AG09309 (cell line): ENCODE measurements around the gene RTF1.
"Not testable (repeated sequence)": the region's sequence is repeated elsewhere in the genome, so short reads cannot be mapped to it uniquely, and the experiment has no call there.

Experiments used
- DNase-seq: peaks from one replicate; pipeline ENCODE4 v3.0.0-alpha.2; 2010; ENCODE audit warnings: low read depth
- H3K4me3 ChIP-seq: 2 replicates; pipeline ENCODE4 v1.5.1; 2011; ENCODE audit warnings: mild to moderate bottlenecking, low read depth, low read length, moderate library complexity; ENCODE audit not compliant: control insufficient read depth
- TF ChIP-seq, protein P1 (sequence below): IDR thresholded peaks from 2 replicates; pipeline ENCODE4 v1.5.1; 2011; ENCODE audit warnings: mild to moderate bottlenecking, low read depth, low read length, inconsistent platforms; ENCODE audit not compliant: insufficient read depth, control insufficient read depth; ENCODE audit errors: missing control alignments

RTF1 gene

DNA sequence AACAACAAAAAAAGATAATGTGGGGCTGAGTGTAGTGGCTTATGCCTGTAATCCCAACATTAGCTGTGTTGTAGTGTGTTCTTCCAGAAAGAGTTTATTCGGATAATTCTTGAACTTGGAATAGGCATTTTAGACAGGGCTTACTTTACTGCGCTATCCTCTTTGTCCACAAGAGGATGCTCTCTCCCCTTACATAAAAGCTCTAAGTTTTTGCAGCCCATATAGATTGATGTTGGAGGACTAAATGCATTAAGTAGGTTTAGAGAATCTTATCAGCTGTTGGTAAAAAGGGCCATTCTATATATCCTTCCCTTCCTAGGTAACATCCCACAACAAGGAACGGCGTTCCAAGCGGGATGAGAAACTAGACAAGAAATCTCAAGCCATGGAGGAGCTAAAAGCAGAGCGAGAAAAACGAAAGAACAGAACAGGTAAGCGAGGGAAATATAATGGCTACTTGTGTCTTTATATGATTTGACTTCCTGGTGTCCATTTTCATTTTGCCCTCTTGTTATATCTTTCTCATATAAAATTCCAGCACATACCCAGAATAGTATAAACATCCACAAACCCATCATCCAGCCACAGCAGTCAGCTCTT lies 49.0 kb downstream of the RTF1 start:
- DNase-seq = peak; percentile 13
- no peak overlapping the region for H3K4me3 ChIP-seq
- TF ChIP-seq, protein P1, sequence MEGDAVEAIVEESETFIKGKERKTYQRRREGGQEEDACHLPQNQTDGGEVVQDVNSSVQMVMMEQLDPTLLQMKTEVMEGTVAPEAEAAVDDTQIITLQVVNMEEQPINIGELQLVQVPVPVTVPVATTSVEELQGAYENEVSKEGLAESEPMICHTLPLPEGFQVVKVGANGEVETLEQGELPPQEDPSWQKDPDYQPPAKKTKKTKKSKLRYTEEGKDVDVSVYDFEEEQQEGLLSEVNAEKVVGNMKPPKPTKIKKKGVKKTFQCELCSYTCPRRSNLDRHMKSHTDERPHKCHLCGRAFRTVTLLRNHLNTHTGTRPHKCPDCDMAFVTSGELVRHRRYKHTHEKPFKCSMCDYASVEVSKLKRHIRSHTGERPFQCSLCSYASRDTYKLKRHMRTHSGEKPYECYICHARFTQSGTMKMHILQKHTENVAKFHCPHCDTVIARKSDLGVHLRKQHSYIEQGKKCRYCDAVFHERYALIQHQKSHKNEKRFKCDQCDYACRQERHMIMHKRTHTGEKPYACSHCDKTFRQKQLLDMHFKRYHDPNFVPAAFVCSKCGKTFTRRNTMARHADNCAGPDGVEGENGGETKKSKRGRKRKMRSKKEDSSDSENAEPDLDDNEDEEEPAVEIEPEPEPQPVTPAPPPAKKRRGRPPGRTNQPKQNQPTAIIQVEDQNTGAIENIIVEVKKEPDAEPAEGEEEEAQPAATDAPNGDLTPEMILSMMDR = peak; percentile 98

DNA sequence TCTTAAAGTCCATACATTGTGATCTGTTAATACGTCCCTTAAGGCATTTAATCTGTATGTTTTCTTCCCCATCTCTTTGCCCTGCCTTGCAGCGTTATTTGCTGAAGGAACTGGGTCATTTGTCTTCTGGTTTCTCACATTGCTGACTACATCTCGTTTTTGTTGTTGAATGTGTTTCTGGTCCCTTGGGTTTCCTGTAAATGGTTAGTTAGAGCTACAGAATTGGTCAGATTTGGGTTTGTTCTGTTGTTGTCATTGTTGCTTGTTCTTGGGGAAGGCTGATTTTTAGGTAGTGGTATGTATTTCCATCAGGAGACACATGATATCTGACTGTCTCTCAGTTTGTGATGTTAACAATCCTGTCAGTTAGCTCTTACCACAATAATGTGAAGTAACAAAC lies 49.8 kb downstream of the RTF1 start:
- H3K4me3 ChIP-seq = no peak overlapping the region
- TF ChIP-seq, protein P1 = no peak
- DNase-seq = no peak

DNA sequence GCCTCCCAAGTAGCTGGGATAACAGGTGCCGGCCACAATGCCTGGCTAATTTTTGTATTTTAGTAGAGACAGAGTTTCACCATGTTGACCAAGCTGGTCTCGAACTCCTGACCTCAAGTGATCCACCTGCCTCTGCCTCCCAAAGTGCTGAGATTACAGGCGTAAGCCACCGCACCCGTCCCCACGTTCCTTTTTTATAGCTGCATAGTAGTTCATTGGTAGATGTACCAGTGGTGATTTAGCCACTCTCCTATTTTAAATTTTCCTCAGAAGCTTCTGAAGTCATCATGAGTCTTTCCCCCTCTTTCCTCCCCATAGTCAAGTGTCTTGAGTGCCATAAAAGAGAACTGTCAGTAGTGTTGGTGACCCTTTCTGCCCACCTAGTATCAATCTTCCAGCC lies 52.7 kb downstream of the RTF1 start:
- not testable (repeated sequence) for DNase-seq, H3K4me3 ChIP-seq

DNA sequence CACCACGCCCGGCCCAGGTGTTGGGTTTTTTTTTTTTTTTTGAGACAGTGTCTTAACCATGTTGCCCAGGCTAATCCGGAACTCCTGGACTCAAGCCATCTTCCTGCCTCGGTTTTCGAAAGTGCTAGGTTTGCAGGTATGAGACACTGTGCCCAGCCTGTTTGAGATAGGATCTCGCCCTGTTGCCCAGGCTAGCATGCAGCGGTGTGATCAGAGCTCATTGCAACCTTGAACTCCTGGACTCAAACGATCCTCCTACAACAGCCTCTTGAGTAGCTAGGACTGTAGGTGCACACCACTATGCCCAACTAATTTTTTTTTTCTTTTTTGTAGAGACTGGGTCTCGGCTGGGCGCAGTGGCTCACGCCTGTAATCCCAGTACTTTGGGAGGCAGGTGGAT lies 56.5 kb downstream of the RTF1 start:
- TF ChIP-seq, protein P1 = no peak
- no peak for DNase-seq
- no peak overlapping the region for H3K4me3 ChIP-seq

DNA sequence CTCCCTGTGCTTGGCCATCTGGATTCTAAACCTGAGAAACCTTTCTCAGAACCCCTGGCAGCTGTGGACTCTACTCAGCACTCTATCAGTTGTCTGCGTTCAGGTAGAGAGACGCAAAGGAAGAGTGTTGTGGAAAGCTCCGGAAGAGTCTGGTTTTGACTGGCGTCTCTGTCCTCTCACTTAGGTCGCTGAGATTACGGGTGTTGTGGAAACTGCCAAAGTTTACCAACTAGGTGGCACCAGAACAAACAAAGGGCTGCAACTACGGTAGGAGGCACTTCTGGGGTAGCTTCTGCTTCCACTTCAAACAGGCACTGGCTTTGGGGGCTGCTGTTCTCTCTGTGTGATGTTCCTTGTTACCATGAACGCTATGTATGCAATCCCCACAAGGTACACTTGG lies 57.5 kb downstream of the RTF1 start:
- TF ChIP-seq, protein P1 = no peak
- no peak overlapping the region for H3K4me3 ChIP-seq
- no peak for DNase-seq

DNA sequence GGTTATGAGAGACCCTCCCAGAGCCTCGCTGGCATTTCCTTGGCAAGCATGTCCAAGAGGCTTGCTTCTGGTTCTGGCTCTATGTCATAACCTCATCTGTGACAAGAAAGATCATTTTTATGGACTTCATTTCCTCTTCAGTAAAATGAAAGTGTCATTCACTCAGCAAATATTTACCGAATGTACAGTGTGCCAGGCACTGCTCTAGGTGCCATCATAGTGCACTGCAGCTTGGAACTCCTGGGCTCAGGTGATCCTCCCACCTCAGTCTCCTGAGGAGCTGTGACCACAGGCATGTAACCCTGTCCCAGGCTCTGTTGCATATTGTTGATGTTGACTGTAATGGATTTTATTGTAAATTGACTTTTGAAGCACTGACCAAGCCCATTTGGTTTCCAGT lies 58.0 kb downstream of the RTF1 start:
- no peak overlapping the region for H3K4me3 ChIP-seq
- no peak for DNase-seq
- TF ChIP-seq, protein P1 = no peak

DNA sequence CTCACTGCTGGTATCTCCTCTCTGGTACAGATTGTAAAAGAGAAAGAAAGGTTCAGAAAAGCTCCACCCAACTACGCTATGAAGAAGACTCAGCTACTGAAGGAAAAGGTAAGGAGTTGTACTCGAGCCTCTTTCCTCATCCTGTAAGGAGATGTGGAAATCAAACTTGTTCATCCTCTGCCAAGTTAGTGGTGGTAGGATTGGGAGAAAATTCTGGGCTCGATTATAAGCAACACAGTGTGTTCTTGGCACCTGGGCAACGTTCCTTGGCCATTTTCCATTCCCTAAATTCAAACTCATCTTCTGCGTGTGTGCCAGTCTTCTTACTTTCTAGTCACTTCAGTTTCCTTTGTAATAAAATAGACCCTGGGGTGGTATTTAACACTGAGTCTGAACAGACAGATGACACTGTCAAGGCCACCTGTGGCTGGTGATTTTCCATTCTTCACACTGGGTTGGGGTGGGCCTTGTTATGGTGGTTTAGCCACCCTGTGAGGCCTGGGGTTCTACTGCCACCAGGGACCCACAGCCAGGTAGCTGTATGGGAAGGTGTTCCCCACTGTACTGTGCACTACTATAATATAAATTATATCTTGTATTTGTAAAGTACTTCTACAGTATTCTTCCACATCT lies 59.6 kb downstream of the RTF1 start:
- TF ChIP-seq, protein P1 = no peak
- H3K4me3 ChIP-seq = no peak overlapping the region
- DNase-seq = peak; percentile 32
